ENCODE measurements around the gene LRCH4. TPM values are rescaled to one million over a fixed set of nuclear protein-coding genes. Genes with fewer than 3 reads are reported as not detected.

Gene LRCH4
- total and polyA plus RNA-seq, 2 of the 13 experiments (the other 11 are each of a cell fraction or from before 2014, with no cell fraction given), result 7.0 to 9.3 TPM

GRCh38 chr7:100545360-100546128 is 40.4 kb downstream of the LRCH4 start (continued):
- TF ChIP-seq, protein P1, sequence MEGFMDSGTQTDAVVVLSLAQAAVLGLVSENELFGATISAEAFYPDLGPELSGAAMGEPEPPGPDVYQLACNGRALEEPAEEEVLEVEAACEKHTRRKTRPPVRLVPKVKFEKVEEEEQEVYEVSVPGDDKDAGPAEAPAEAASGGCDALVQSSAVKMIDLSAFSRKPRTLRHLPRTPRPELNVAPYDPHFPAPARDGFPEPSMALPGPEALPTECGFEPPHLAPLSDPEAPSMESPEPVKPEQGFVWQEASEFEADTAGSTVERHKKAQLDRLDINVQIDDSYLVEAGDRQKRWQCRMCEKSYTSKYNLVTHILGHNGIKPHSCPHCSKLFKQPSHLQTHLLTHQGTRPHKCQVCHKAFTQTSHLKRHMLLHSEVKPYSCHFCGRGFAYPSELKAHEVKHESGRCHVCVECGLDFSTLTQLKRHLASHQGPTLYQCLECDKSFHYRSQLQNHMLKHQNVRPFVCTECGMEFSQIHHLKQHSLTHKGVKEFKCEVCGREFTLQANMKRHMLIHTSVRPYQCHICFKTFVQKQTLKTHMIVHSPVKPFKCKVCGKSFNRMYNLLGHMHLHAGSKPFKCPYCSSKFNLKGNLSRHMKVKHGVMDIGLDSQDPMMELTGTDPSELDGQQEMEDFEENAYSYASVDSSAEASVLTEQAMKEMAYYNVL (CRISPR knock-in tag; IDR thresholded peaks at IDR 0.05; ENCODE audit: borderline replicate concordance), result no peak; the same call in 1 of the 2 replicates
- TF ChIP-seq TCF7 (IDR thresholded peaks at IDR 0.05; ENCODE audit: low read depth), result peak; percentile 3; the same call in 1 of the 2 replicates
- no peak for TF ChIP-seq CBX2 (IDR thresholded peaks at IDR 0.05; ENCODE audit: low read depth, low read length)
- no peak for TF ChIP-seq CBX2 (CRISPR knock-in tag; IDR thresholded peaks at IDR 0.05; ENCODE audit: low read depth)
- no peak for TF ChIP-seq HHEX (CRISPR knock-in tag; IDR thresholded peaks at IDR 0.05)
- peak; percentile 5; the same call in 1 of the 2 replicates for TF ChIP-seq MEIS1 (CRISPR knock-in tag; IDR thresholded peaks at IDR 0.05; ENCODE audit: borderline replicate concordance)
- TF ChIP-seq ZFP82 (CRISPR knock-in tag; IDR thresholded peaks at IDR 0.05; ENCODE audit: borderline replicate concordance), result no peak
- TF ChIP-seq ZC3H4 (CRISPR knock-in tag; IDR thresholded peaks at IDR 0.05; ENCODE audit: borderline replicate concordance), result no peak
- no peak for TF ChIP-seq RERE (CRISPR knock-in tag; IDR thresholded peaks at IDR 0.05; ENCODE audit: low read depth)
- TF ChIP-seq SATB2 (CRISPR knock-in tag; IDR thresholded peaks at IDR 0.05), result no peak
- peak; percentile 74; the same call in 1 of the 2 replicates for TF ChIP-seq CBX5 (CRISPR knock-in tag; IDR thresholded peaks at IDR 0.05; ENCODE audit: borderline replicate concordance)
- no peak for TF ChIP-seq ATRX (CRISPR knock-in tag; IDR thresholded peaks at IDR 0.05; ENCODE audit: borderline replicate concordance)
- TF ChIP-seq POLR2AphosphoS2 (IDR thresholded peaks at IDR 0.05; ENCODE audit: low read depth, low read length), result no peak
- TF ChIP-seq RFXAP (CRISPR knock-in tag; IDR thresholded peaks at IDR 0.05; ENCODE audit: borderline replicate concordance), result no peak
- no peak for TF ChIP-seq ZSCAN12 (CRISPR knock-in tag; IDR thresholded peaks at IDR 0.05)
- TF ChIP-seq ZNF343 (CRISPR knock-in tag; IDR thresholded peaks at IDR 0.05), result no peak
- no peak for TF ChIP-seq PAX8 (CRISPR knock-in tag; IDR thresholded peaks at IDR 0.05; ENCODE audit: borderline replicate concordance)
- TF ChIP-seq, protein P2, sequence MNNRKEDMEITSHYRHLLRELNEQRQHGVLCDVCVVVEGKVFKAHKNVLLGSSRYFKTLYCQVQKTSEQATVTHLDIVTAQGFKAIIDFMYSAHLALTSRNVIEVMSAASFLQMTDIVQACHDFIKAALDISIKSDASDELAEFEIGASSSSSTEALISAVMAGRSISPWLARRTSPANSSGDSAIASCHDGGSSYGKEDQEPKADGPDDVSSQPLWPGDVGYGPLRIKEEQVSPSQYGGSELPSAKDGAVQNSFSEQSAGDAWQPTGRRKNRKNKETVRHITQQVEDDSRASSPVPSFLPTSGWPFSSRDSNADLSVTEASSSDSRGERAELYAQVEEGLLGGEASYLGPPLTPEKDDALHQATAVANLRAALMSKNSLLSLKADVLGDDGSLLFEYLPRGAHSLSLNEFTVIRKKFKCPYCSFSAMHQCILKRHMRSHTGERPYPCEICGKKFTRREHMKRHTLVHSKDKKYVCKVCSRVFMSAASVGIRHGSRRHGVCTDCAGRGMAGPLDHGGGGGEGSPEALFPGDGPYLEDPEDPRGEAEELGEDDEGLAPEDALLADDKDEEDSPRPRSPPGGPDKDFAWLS (CRISPR knock-in tag; IDR thresholded peaks at IDR 0.05; ENCODE audit: borderline replicate concordance), result no peak
- no peak for TF ChIP-seq ARID2 (CRISPR knock-in tag; IDR thresholded peaks at IDR 0.05; ENCODE audit: borderline replicate concordance)
- no peak for TF ChIP-seq TAF15 (IDR thresholded peaks at IDR 0.05; ENCODE audit: low read depth, low read length, poor library complexity, severe bottlenecking)
- TF ChIP-seq MTF2 (CRISPR knock-in tag; IDR thresholded peaks at IDR 0.05; ENCODE audit: borderline replicate concordance), result no peak

Data from HepG2 (cell line).